Fibroblast of skin of right quadriceps (primary cell): ENCODE measurements around the gene TMEFF1.
"Not testable (repeated sequence)": the region's sequence is repeated elsewhere in the genome, so short reads cannot be mapped to it uniquely, and the experiment has no call there.

Source experiments
- DNase-seq: peaks from one replicate; pipeline ENCODE4 v3.0.0-alpha.2; 2013

Gene TMEFF1

GRCh38 chr9:100498592-100498991 is 25.6 kb downstream of the TMEFF1 start:
- DNase-seq: peak; percentile 52

DNA sequence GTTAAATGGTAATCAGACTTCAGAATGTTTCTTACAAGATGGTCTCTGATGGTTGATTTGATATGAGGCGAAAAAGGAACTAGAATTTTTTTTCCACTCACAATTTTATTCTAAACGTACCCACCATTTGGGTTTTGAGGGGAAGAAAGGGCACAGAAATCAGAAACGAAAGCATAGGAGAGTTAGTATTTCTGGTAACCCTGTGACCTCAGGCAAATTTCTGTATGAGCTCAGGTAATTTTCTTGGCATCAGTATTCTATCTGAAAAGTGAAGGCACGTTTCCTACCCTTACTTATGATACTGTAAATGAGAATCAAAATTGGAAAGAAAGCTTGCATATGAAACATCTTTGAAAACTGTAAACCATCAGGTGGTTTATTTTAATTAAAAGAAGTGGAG is 26.5 kb downstream of the TMEFF1 start:
- DNase-seq: no peak

DNA sequence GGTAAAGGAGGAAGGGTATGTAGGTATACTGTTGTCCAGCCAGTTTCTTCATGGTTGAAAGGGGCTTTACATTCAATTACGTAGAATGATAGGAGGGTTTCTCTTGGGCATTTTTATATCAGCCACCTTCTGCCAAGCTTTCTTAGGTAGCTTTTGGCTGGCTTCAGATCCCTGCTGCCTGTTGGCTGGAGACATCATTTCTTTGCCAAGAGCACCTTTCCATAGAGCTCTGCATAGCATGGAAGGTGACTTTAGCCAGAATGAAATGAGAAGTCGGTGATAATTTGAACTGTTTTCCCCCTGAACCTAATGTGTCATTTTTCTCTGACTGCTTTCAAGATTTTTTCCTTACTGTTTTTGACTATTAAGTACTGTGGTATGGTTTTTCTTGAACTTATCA is 26.9 kb downstream of the TMEFF1 start:
- no peak for DNase-seq

DNA sequence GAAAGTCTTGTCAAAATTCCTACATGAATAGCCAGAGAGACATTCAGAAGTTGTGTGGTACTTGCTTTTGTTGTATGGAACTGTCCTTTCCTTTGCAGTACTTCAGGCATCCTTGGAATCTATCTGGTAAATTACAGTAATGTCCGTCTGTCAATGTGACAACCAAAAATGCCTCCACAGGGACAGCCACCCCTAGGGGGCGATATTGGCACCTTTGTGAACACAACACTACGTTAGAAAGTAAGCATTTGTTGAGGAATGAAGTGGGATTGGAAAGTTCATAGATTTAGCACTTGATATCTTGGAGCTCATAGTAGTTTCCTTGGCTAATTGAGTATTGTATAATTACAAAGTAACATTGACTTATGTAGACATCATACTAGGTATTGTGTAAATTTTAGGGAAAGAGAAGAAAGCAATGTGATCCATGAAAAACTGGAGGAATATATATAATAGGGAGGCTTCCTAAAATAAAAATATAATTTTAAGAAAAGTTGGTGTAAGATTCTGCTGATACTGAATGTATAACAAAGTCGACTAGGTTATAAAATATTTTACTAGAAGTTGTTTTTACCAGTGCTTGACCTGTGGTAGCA is 32.7 kb downstream of the TMEFF1 start:
- peak; percentile 28 for DNase-seq

DNA sequence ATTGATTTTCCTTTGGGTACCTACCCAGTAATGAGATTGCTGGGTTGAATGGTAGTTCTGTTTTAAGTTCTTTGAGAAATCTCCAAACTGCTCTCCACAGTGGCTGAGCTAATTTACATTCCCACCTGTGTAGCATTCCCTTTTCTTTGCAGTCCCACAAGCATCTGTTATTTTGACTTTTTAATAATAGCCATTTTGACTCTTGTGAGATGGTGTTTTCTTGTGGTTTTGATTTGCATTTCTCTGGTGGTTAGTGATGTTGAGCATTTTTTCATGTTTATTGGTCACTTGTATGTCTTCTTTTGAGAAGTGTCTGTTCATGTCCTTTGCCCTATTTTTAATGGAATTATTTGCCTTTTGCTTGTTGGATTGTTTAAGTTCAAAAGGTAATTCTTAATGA is 34.4 kb downstream of the TMEFF1 start:
- DNase-seq: not testable (repeated sequence)

DNA sequence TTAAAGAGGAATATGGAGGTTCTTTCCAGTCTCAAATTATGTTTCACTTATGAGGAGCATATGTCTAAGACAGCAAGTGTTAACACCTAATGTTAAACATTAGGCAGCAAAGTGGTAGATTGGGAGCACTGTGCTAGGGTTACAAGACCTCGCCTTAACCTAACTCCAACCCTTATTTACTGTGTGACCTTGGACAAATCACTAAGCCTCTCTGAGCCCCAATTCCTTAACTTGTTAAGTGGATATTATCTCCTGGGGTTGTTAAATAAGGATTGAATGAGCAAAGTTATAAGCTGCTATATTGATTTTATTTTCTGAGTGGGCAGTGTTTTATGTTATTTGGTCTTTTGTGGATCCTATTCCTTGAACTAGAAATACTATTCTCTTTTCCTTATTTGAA is 38.3 kb downstream of the TMEFF1 start:
- no peak for DNase-seq

DNA sequence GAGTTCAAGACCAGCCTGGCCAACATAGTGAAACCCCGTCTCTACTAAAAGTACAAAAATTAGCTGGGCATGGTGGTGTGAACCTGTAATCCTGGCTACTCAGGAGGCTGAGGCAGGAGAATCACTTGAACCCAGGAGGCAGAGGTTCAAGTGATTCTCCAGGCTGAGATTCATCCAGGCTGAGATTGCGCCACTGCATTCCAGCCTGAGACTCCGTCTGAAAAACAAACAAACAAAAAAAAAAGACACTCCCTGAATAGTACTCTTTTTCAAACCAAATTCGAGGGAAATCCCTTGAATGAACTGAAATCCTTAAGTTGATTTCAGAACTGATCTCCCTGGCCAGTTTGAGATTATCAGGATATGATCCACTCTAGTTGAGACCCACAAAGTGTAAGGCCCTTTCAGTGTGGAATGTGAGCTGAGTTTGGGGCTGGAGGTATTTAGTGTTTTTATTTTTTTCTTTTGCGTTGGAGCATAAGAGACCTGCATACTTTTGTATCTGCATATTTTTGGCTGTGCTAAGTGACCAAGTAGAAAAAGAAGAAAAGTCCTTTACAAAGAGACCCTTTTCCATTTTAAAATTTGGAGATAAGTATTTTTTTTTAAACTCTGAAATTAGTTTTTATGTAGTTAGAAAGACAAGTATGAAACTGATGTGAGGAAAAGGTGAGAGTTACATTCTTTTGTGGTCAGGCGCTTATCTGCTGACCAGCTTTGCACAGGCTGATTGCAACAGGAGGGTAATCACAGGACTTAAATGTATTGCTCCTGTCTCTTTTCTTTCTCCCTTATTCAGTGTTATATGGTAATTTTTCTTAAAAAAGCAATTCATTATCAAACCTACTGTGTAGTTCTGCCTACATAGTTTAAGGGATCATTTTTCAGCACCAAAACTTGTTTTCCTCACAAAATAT is 42.9 kb downstream of the TMEFF1 start:
- DNase-seq: no peak

DNA sequence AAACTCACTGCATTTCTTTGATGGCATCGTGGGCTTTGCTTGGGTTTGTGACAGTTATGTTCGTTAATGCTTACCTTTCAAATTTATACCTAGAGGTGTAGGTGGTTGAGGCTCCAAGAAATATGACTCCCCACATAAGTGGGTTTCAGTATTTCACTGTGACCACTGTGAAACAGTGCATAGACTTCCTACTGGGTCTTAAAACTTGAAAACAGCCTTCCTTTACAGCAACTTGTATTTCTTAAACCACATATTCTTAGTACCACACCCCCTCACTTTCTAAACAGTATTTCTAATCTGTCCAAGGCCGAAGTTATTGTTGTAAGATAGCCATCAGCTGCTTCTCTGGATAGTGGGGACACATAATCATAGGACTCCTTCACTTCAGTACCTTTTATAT is 48.3 kb downstream of the TMEFF1 start:
- no peak for DNase-seq

DNA sequence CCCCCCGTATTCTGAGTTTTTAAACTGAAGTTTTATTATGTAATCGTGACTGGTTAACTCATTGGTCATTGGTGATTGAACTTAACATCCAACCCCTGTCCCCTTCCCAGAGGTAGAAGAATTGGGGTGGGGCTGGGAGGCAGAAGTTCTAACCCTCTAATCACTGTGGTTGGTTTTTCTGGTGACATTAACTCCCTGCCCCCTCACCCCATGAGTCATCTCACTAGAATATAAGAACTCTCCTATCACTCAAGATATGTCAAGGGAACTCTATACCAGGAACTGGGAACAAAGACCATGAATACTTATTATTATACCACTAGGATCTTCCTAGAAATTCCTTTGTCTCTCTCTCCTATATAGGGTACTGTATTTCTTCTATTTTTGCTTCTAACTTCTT is 52.6 kb downstream of the TMEFF1 start:
- DNase-seq: no peak

- DNase-seq: not testable (repeated sequence)
These were observed 54.3 kb downstream of the TMEFF1 start for GRCh38 chr9:100527180-100527794.

DNA sequence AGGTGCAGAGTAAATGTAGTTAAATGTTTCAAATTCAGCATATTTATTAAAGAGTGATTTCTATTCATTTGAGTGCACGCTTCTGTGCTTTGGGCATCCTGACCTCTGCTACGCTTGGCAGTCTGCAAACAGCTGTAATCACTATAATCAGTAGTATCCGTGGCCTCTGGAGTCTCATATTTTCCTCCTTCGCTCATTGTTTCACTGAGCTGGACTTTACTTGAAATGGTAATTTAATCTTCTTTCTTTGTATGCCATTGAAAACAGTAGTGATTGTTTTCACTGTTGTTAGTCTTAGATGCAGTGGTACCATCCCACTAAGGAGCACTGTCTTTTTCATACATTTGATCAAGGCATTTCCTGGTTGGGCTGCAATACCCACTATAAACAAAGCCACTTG is 61.5 kb downstream of the TMEFF1 start:
- DNase-seq: no peak

- no peak for DNase-seq
These were observed 67.4 kb downstream of the TMEFF1 start for GRCh38 chr9:100540327-100540726.

DNA sequence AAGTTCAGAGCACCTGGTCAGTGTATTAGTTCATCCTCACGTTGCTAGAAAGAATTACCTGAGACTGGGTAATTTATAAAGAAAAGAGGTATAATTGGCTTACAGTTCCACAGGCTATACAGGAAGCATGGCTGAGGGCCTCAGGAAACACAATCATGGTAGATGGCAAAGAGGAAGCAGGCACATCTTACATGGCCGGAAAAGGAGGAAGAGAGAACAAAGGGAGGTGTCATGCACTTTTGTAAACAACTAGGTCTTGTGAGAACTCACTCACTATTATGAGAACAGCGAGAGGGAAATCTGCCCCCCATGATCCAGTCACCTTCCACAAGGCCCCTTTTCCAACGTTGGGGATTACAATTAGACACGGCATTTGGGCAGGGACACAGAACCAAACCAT is 76.1 kb downstream of the TMEFF1 start:
- DNase-seq: no peak

- no peak for DNase-seq
These were observed 82.0 kb downstream of the TMEFF1 start for GRCh38 chr9:100554935-100555401.

- no peak for DNase-seq
These were observed 82.5 kb downstream of the TMEFF1 start for GRCh38 chr9:100555471-100555870.

DNA sequence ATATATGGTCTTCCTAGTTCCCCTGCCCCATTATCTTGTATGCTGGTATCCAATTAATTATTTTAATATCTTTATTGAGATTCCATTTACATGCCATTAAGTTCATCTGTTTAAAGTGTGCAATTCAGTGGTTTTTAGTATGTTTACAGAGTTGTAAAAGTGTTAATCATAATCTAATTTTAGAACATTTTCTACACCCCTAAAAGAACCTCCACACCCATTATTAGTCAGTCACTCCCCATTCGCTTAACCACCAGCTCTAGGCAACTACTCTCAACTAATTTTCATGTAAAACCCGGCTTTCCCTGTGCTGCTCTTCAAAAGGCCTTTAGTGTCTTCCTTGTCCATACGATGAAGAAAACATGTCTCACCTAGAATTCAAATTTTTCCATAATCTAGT is 84.1 kb downstream of the TMEFF1 start:
- no peak for DNase-seq

DNA sequence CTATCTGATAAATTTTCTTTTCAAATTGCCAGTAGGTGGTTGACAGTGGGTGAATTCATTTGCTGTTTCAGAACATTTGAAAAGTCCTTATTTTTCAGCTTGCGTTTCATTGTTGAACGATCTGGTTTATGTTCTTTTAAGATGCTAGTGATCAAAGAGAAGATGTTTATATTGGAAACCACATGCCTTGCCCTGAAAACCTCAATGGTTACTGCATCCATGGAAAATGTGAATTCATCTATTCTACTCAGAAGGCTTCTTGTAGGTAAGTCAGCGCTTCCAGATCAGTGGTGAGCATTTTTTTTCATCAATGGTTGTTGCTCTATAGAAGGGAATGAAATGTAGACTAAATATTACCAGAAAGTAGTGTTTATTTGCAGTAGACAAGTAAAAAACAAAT is 88.3 kb downstream of the TMEFF1 start:
- DNase-seq: no peak

- no peak for DNase-seq
These were observed 94.9 kb downstream of the TMEFF1 start for GRCh38 chr9:100567856-100568255.

GRCh38 chr9:100573655-100574260 is 100.8 kb downstream of the TMEFF1 start:
- no peak for DNase-seq

GRCh38 chr9:100575006-100575405 is 102.1 kb downstream of the TMEFF1 start:
- DNase-seq: no peak

GRCh38 chr9:100575765-100576386 is 102.9 kb downstream of the TMEFF1 start:
- DNase-seq: peak; percentile 80

DNA sequence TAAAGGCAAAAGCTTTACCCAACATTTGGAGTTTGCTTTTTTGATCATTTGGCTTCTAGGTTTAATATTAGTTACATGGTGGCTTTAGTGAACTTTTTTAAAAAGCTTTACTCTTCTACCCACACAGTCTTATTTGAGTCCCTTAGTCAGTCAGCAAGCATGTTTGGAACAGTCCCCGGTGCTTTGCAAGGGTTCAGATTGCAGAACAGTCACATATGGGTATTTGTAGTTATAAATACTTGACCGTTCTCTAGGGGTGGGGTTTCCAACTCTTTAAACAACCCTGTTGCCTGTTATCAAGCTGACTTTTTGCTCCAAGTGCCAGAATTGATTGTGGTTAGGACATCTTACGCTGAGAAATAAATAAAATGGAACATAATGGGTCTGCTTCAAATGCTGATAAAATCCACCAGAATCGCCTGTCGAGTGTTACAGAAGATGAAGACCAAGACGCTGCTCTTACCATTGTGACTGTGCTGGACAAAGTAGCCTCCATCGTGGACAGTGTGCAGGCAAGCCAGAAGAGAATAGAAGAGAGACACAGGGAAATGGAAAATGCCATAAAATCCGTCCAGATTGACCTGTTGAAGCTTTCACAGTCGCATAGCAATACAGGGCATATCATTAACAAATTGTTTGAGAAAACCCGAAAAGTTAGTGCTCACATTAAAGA is 105.0 kb downstream of the TMEFF1 start, which contains the start of gene CAVIN4:
Gene CAVIN4 (plus strand): TSS at position 304 of the 673 bp plus-strand sequence. CDS start 65 bp downstream, at position 369.
- DNase-seq: peak; percentile 19
